Common myeloid progenitor, CD34-positive (primary cell): ENCODE measurements around the gene KRT10.
"Not testable (repeated sequence)": the region's sequence is repeated elsewhere in the genome, so short reads cannot be mapped to it uniquely, and the experiment has no call there.

Source experiments
- CTCF ChIA-PET: fragments of 350-600 bp; sonication (Branson Sonifier 250); formaldehyde crosslinking; loops from one replicate; lab custom pipeline; 2021; ENCODE audit warnings: antibody characterized with exemption; lab: Charles Lee
- POLR2A ChIA-PET: fragments of 350-600 bp; sonication (Branson Sonifier 250); formaldehyde crosslinking; loops from one replicate; lab custom pipeline; 2021; ENCODE audit warnings: antibody characterized with exemption; lab: Charles Lee
- DNase-seq, 3 donors: peaks; one replicate each; pipeline versions ENCODE4 v3.0.0 to v3.0.0-alpha.2; 2013
- H3K27ac ChIP-seq, 2 experiments: 1 replicate in 1 of 2; 2 replicates in 1 of 2; pipeline ENCODE4 v1.7.0; 2013; ENCODE audit warnings: inconsistent platforms in 2 of 2, low read length in 2 of 2, mild to moderate bottlenecking in 2 of 2, low read depth in 1 of 2, moderate library complexity in 1 of 2; ENCODE audit not compliant: severe bottlenecking in 2 of 2, insufficient read depth in 1 of 2, poor library complexity in 1 of 2
- H3K27me3 ChIP-seq, 5 experiments: replicated peaks in 2 of 5; 1 replicate in 3 of 5; 2 replicates in 2 of 5; pipeline versions ENCODE4 v1.6.1 to v1.7.0; 2013; ENCODE audit warnings: low read length in 4 of 5, mild to moderate bottlenecking in 2 of 5, moderate library complexity in 2 of 5, inconsistent platforms in 1 of 5; ENCODE audit not compliant: insufficient read depth in 5 of 5, control insufficient read depth in 4 of 5
- H3K36me3 ChIP-seq, 4 experiments: 1 replicate in 2 of 4; 2 replicates in 2 of 4; pipeline versions ENCODE4 v1.6.1 to v1.7.0; 2013; ENCODE audit warnings: low read length in 3 of 4, control low read depth in 1 of 4, mild to moderate bottlenecking in 1 of 4; ENCODE audit not compliant: control insufficient read depth in 4 of 4, insufficient read depth in 4 of 4
- H3K4me1 ChIP-seq, 4 experiments: 1 replicate in 3 of 4; 2 replicates in 1 of 4; pipeline versions ENCODE4 v1.6.1 to v1.7.1; 2013; ENCODE audit warnings: low read length in 3 of 4, mild to moderate bottlenecking in 3 of 4, control low read depth in 1 of 4, inconsistent platforms in 1 of 4, moderate library complexity in 1 of 4; ENCODE audit not compliant: control insufficient read depth in 4 of 4, insufficient read depth in 4 of 4; ENCODE audit errors: control extremely low read depth in 1 of 4
- H3K4me3 ChIP-seq, 7 experiments: 1 replicate in 4 of 7; 2 replicates in 3 of 7; pipeline versions ENCODE4 v1.5.1 to v1.7.0; 2013; ENCODE audit warnings: mild to moderate bottlenecking in 7 of 7, low read length in 6 of 7, moderate library complexity in 6 of 7, inconsistent platforms in 2 of 7, low read depth in 2 of 7, control low read depth in 1 of 7; ENCODE audit not compliant: insufficient read depth in 4 of 7, control insufficient read depth in 1 of 7; ENCODE audit errors: extremely low read depth in 1 of 7
- H3K9me3 ChIP-seq, 5 experiments: 1 replicate in 4 of 5; 2 replicates in 1 of 5; pipeline versions ENCODE4 v1.6.1 to v1.7.1; 2013; ENCODE audit warnings: low read length in 4 of 5, mild to moderate bottlenecking in 2 of 5, inconsistent platforms in 1 of 5, low read depth in 1 of 5, moderate library complexity in 1 of 5; ENCODE audit not compliant: control insufficient read depth in 4 of 5, insufficient read depth in 2 of 5; ENCODE audit errors: control extremely low read depth in 1 of 5
- WGBS: methylation state at CpG from one replicate; pipeline ENCODE4 v1.1.5; 2013; ENCODE audit not compliant: insufficient coverage; 5-methylcytosine and 5-hydroxymethylcytosine counted together

The KRT10 gene

GRCh38 chr17:40859536-40859935, 37.1 kb upstream of the KRT10 start:
- H3K4me3 ChIP-seq: no peak overlapping the region
- H3K36me3 ChIP-seq: no peaks in the 10 kb centered on the region
- H3K4me1 ChIP-seq: no peaks in the 10 kb centered on the region
- H3K9me3 ChIP-seq: no peaks in the 10 kb centered on the region
- WGBS: 44% methylated on average over 2 of the region's 2 CpGs
- no peak for DNase-seq
- H3K27me3 ChIP-seq: peaks cover 3 to 9% (median 5%) of the 10 kb centered on the region in 5 experiments
- POLR2A ChIA-PET: no interaction called here
- CTCF ChIA-PET: interaction anchor here (1.2 to 1.7 kb wide), 4 partner anchors 690 to 808 kb away, joined by 5 to 9 read pairs (median 6); no protein-coding TSS in a partner anchor
- no peak overlapping the region for H3K27ac ChIP-seq

- WGBS: no CpG with 5 or more reads among the region's 2 CpGs
- POLR2A ChIA-PET, H3K9me3 ChIP-seq, H3K4me3 ChIP-seq, H3K4me1 ChIP-seq, H3K36me3 ChIP-seq, DNase-seq, H3K27ac ChIP-seq, H3K27me3 ChIP-seq: not testable (repeated sequence)
- CTCF ChIA-PET: interaction anchor here (1.3 to 4.9 kb wide), 3 partner anchors 690 to 809 kb away, joined by 5 to 22 read pairs (median 7); no protein-coding TSS in a partner anchor
Observed at GRCh38 chr17:40858667-40859066, 36.3 kb upstream of the KRT10 start.

- Histone ChIP-seq H3K27me3 (peaks cover 0 to 8% (median 5%) of the 10 kb centered on the region in 5 experiments), H3K36me3 (no peaks in the 10 kb centered on the region), H3K4me3 (no peak overlapping the region), H3K4me1 (no peaks in the 10 kb centered on the region), H3K27ac (no peak overlapping the region), H3K9me3 (no peaks in the 10 kb centered on the region)
- POLR2A ChIA-PET: no interaction called here
- DNase-seq: no peak
- CTCF ChIA-PET: interaction anchor here (0.6 to 4.9 kb wide), 9 partner anchors 9 to 810 kb away, joined by 3 to 22 read pairs (median 5); partner anchors contain the start of gene KRT12
- WGBS: 100% methylated on average over 2 of the region's 5 CpGs
Observed at GRCh38 chr17:40857535-40857934, 35.1 kb upstream of the KRT10 start.

DNA sequence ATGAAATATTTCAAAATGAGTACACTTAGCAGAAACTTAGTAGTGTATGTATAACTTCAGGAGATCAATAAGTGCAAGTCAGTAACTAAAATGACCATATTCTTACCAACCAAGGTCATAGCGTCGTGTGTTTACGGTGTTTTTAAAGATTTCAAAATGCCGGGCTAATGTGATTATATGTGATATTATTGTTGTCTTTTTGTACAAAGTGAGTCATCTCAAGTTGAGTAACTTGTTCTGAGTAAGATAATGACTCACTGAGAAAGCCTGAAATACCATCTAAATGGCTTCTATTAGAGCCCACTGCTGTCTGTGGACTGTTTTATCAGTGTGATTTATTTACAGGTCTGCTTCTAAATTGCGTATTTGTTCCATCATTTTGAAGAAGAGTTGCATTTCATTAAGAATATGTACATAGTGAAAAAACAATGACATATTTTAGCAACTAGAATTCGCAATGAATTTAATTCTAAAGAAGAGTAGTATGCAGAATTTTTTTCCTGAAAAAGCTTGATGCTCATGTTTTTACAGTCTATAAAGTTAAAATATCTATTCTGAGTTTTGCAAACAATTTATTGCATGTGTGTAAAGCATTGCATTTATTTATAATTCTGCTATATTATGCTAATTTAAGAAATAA, 31.9 kb upstream of the KRT10 start:
- Histone ChIP-seq H3K27me3 (peaks cover 0 to 16% (median 12%) of the 10 kb centered on the region in 5 experiments), H3K27ac (no peak overlapping the region)
- POLR2A ChIA-PET: interaction anchor here (0.6 kb wide), 1 partner anchor 221 kb away, joined by 3 read pairs; no protein-coding TSS in a partner anchor

DNA sequence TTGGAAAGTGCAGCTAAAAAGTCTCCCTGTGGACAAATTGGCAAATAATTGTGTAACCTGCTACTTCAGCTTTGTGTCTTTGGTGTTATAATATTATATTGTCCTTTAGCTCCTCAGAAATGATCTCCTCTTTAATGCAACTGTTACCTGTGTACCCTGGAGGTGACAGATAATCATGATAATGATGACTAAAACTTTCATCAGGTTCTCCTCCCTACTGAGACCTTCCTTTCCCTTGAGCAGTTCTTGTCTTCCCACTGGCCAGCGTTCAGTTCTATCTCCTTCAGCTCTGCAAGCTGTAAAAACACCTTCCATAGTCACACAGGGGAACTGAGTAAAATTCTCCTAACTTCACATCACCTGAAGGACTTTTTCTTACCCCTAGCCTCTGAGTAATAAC, 29.9 kb upstream of the KRT10 start:
- CTCF ChIA-PET: interaction anchor here (0.6 to 1.5 kb wide), 4 partner anchors 666 to 813 kb away, joined by 3 to 4 read pairs (median 3); partner anchors contain the start of gene KRT15
- H3K4me3 ChIP-seq: no peak overlapping the region
- H3K4me1 ChIP-seq: no peaks in the 10 kb centered on the region
- no CpG with 5 or more reads among the region's 1 CpG for WGBS
- H3K27me3 ChIP-seq: peaks cover 0 to 23% (median 13%) of the 10 kb centered on the region in 5 experiments
- no peak for DNase-seq
- no peaks in the 10 kb centered on the region for H3K9me3 ChIP-seq
- no peaks in the 10 kb centered on the region for H3K36me3 ChIP-seq
- POLR2A ChIA-PET: no interaction called here
- H3K27ac ChIP-seq: no peak overlapping the region

More for the DNA sequence above, 31.9 kb upstream of the KRT10 start:
- H3K4me3 ChIP-seq: no peak overlapping the region
- no peaks in the 10 kb centered on the region for H3K9me3 ChIP-seq
- H3K4me1 ChIP-seq: no peaks in the 10 kb centered on the region
- no peaks in the 10 kb centered on the region for H3K36me3 ChIP-seq
- DNase-seq: peak in 2 of 3 donors; percentile 14
- CTCF ChIA-PET: interaction anchor here (4.9 kb wide), 1 partner anchor 694 kb away, joined by 22 read pairs; no protein-coding TSS in a partner anchor
- WGBS: no CpG with 5 or more reads among the region's 6 CpGs

DNA sequence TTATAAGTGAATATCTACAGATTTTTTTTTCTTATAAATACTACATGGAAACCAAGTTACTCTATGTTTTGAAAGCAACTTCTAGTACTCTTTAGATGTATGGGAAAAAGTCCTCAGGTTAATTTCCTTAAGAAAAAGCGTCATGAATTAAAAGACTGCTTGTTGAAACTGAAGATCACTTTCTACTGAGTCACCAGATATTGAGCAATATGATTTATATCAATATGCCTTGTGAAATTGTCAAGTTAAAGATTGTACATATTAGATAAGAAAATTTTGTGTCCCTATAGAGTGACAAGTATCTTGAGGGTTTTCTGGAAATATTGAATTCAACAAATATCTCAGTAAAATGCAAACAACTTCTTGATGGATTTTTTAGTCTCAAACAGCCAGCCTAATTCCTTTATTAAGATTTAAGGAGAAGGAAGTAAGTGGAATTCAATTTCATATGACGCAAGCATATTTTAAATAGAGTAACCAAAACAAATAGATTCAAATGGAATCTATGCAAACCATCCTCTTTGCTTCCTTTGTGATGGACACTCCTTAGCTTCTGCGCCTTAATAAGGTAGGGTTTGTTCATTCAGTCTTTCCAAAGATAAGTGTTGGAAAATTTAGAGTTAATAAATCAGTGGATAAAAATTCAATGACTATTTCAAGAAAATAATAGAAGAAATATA, 28.0 kb upstream of the KRT10 start:
- H3K27me3 ChIP-seq: peaks cover 4 to 27% (median 16%) of the 10 kb centered on the region in 5 experiments
- no CpG with 5 or more reads among the region's 3 CpGs for WGBS

GRCh38 chr17:40849723-40850122, 27.3 kb upstream of the KRT10 start:
- no peak for DNase-seq
- Histone ChIP-seq H3K36me3 (no peaks in the 10 kb centered on the region), H3K27me3 (peaks cover 3 to 32% (median 12%) of the 10 kb centered on the region in 5 experiments), H3K9me3 (no peaks in the 10 kb centered on the region), H3K4me1 (no peaks in the 10 kb centered on the region), H3K4me3 (no peak overlapping the region), H3K27ac (no peak overlapping the region)
- ChIA-PET POLR2A (no interaction called here), CTCF (no interaction called here)
- 100% methylated on average over 1 of the region's 4 CpGs for WGBS

More for the DNA sequence above, 28.0 kb upstream of the KRT10 start:
- no peaks in the 10 kb centered on the region for H3K4me1 ChIP-seq
- H3K9me3 ChIP-seq: no peaks in the 10 kb centered on the region
- CTCF ChIA-PET: no interaction called here
- no peak overlapping the region for H3K4me3 ChIP-seq
- H3K36me3 ChIP-seq: no peaks in the 10 kb centered on the region
- POLR2A ChIA-PET: no interaction called here
- no peak for DNase-seq
- H3K27ac ChIP-seq: no peak overlapping the region
